Measurements from ENCODE around the gene LKAAEAR1. TPM values are rescaled to one million over a fixed set of nuclear protein-coding genes. Genes with fewer than 3 reads are reported as not detected.

LKAAEAR1 gene
- total RNA-seq, 2 experiments from 2014 or later = 0.34 to 0.61 TPM

GRCh38 chr20:64074184-64074789 is 9.9 kb downstream of the LKAAEAR1 start:
- ATAC-seq (no peak), DNase-seq (no peak)
- Mint-ChIP-seq H3K27me3 (ENCODE audit: low read depth) (no peaks in the 10 kb centered on the region), H3K36me3 (ENCODE audit: low read depth) (peaks cover 55% of the 10 kb centered on the region), H3K27ac (peak overlapping the region; percentile 39), H3K4me1 (ENCODE audit: low read depth) (peaks cover 45% of the 10 kb centered on the region), H3K9me3 (ENCODE audit: insufficient read depth) (no peaks in the 10 kb centered on the region), H3K4me3 (no peak overlapping the region)
- ChIA-PET POLR2A (no interaction called here), CTCF (no interaction called here)

- Mint-ChIP-seq H3K27me3 (ENCODE audit: low read depth) (no peaks in the 10 kb centered on the region), H3K4me3 (no peak overlapping the region), H3K9me3 (ENCODE audit: insufficient read depth) (no peaks in the 10 kb centered on the region), H3K4me1 (ENCODE audit: low read depth) (peaks cover 51% of the 10 kb centered on the region), H3K27ac (no peak overlapping the region), H3K36me3 (ENCODE audit: low read depth) (peaks cover 49% of the 10 kb centered on the region)
- ChIA-PET CTCF (no interaction called here), POLR2A (no interaction called here)
- ATAC-seq (no peak), DNase-seq (no peak)
These were observed 10.6 kb downstream of the LKAAEAR1 start for GRCh38 chr20:64073476-64074183.

- no peak for DNase-seq
- no peaks in the 10 kb centered on the region for H3K9me3 Mint-ChIP-seq (ENCODE audit: insufficient read depth)
- no peak overlapping the region for H3K4me3 Mint-ChIP-seq
- peaks cover 44% of the 10 kb centered on the region for H3K36me3 Mint-ChIP-seq (ENCODE audit: low read depth)
- peaks cover 59% of the 10 kb centered on the region for H3K4me1 Mint-ChIP-seq (ENCODE audit: low read depth)
- CTCF ChIA-PET = interaction anchor here (0.6 kb wide), 1 partner anchor 11 kb away, joined by 3 read pairs; no protein-coding TSS in a partner anchor
- no peak for ATAC-seq
- H3K27ac Mint-ChIP-seq = peak overlapping the region; percentile 60
- no peaks in the 10 kb centered on the region for H3K27me3 Mint-ChIP-seq (ENCODE audit: low read depth)
- POLR2A ChIA-PET = no interaction called here
These were observed 11.6 kb downstream of the LKAAEAR1 start for GRCh38 chr20:64072498-64073063.

- ChIA-PET POLR2A (interaction anchor here (0.7 kb wide), 1 partner anchor 297 kb away, joined by 3 read pairs; no protein-coding TSS in a partner anchor), CTCF (interaction anchor here (0.8 kb wide), 1 partner anchor 94 kb away, joined by 3 read pairs; no protein-coding TSS in a partner anchor)
- no peak for ATAC-seq
- H3K4me3 Mint-ChIP-seq = no peak overlapping the region
- H3K27me3 Mint-ChIP-seq (ENCODE audit: low read depth) = no peaks in the 10 kb centered on the region
- peaks cover 40% of the 10 kb centered on the region for H3K36me3 Mint-ChIP-seq (ENCODE audit: low read depth)
- H3K9me3 Mint-ChIP-seq (ENCODE audit: insufficient read depth) = no peaks in the 10 kb centered on the region
- peaks cover 64% of the 10 kb centered on the region for H3K4me1 Mint-ChIP-seq (ENCODE audit: low read depth)
- no peak for DNase-seq
- no peak overlapping the region for H3K27ac Mint-ChIP-seq
These were observed 12.6 kb downstream of the LKAAEAR1 start for GRCh38 chr20:64071341-64072332.

- peak overlapping the region; percentile 24 for H3K27ac Mint-ChIP-seq
- no peaks in the 10 kb centered on the region for H3K9me3 Mint-ChIP-seq (ENCODE audit: insufficient read depth)
- H3K4me3 Mint-ChIP-seq = no peak overlapping the region
- peaks cover 28% of the 10 kb centered on the region for H3K36me3 Mint-ChIP-seq (ENCODE audit: low read depth)
- ChIA-PET CTCF (interaction anchor here (0.6 to 2.9 kb wide), 5 partner anchors 8 to 41 kb away, joined by 3 to 13 read pairs (median 4); partner anchors contain the start of genes OPRL1 and RGS19), POLR2A (interaction anchor here (0.7 kb wide), 1 partner anchor 295 kb away, joined by 3 read pairs; no protein-coding TSS in a partner anchor)
- no peaks in the 10 kb centered on the region for H3K27me3 Mint-ChIP-seq (ENCODE audit: low read depth)
- DNase-seq (no peak), ATAC-seq (no peak)
- peaks cover 64% of the 10 kb centered on the region for H3K4me1 Mint-ChIP-seq (ENCODE audit: low read depth)
These were observed 13.8 kb downstream of the LKAAEAR1 start for GRCh38 chr20:64070244-64070993.

- Mint-ChIP-seq H3K4me3 (no peak overlapping the region), H3K36me3 (ENCODE audit: low read depth) (peaks cover 24% of the 10 kb centered on the region), H3K9me3 (ENCODE audit: insufficient read depth) (no peaks in the 10 kb centered on the region), H3K27ac (no peak overlapping the region), H3K4me1 (ENCODE audit: low read depth) (peaks cover 68% of the 10 kb centered on the region), H3K27me3 (ENCODE audit: low read depth) (no peaks in the 10 kb centered on the region)
- no peak for DNase-seq
- ChIA-PET CTCF (interaction anchor here (1.2 to 2.9 kb wide), 5 partner anchors 9 to 31 kb away, joined by 3 to 13 read pairs (median 5); partner anchors contain the start of genes LKAAEAR1, OPRL1 and RGS19), POLR2A (no interaction called here)
- no peak for ATAC-seq
These were observed 14.5 kb downstream of the LKAAEAR1 start for GRCh38 chr20:64069614-64070243.

GRCh38 chr20:64069209-64069613 is 15.0 kb downstream of the LKAAEAR1 start:
- Mint-ChIP-seq H3K9me3 (ENCODE audit: insufficient read depth) (no peaks in the 10 kb centered on the region), H3K36me3 (ENCODE audit: low read depth) (peaks cover 19% of the 10 kb centered on the region), H3K4me1 (ENCODE audit: low read depth) (peaks cover 71% of the 10 kb centered on the region), H3K27me3 (ENCODE audit: low read depth) (no peaks in the 10 kb centered on the region), H3K4me3 (no peak overlapping the region), H3K27ac (peak overlapping the region; percentile 55)
- ATAC-seq (no peak), DNase-seq (no peak)
- ChIA-PET POLR2A (interaction anchor here (1.1 kb wide), 1 partner anchor 17 kb away, joined by 3 read pairs; no protein-coding TSS in a partner anchor), CTCF (interaction anchor here (1.2 to 2.9 kb wide), 5 partner anchors 9 to 31 kb away, joined by 3 to 13 read pairs (median 5); partner anchors contain the start of genes LKAAEAR1, OPRL1 and RGS19)

GRCh38 chr20:64068386-64069208 is 15.6 kb downstream of the LKAAEAR1 start:
- CTCF ChIA-PET = interaction anchor here (1.1 to 2.9 kb wide), 4 partner anchors 10 to 95 kb away, joined by 3 to 13 read pairs (median 4); partner anchors contain the start of genes LKAAEAR1, OPRL1 and RGS19
- ATAC-seq (no peak), DNase-seq (no peak)
- Mint-ChIP-seq H3K9me3 (ENCODE audit: insufficient read depth) (no peaks in the 10 kb centered on the region), H3K27me3 (ENCODE audit: low read depth) (no peaks in the 10 kb centered on the region), H3K36me3 (ENCODE audit: low read depth) (peaks cover 15% of the 10 kb centered on the region), H3K27ac (peak overlapping the region; percentile 77), H3K4me3 (no peak overlapping the region), H3K4me1 (ENCODE audit: low read depth) (peaks cover 75% of the 10 kb centered on the region)
- POLR2A ChIA-PET = interaction anchor here (1.1 kb wide), 1 partner anchor 17 kb away, joined by 3 read pairs; no protein-coding TSS in a partner anchor

GRCh38 chr20:64067733-64068307 is 16.4 kb downstream of the LKAAEAR1 start:
- Mint-ChIP-seq H3K27me3 (ENCODE audit: low read depth) (no peaks in the 10 kb centered on the region), H3K4me3 (peak overlapping the region; percentile 36), H3K4me1 (ENCODE audit: low read depth) (peaks cover 71% of the 10 kb centered on the region), H3K27ac (peak overlapping the region; percentile 95), H3K36me3 (ENCODE audit: low read depth) (peaks cover 9% of the 10 kb centered on the region), H3K9me3 (ENCODE audit: insufficient read depth) (no peaks in the 10 kb centered on the region)
- ChIA-PET POLR2A (interaction anchor here (0.6 to 2.6 kb wide), 3 partner anchors 9 to 135 kb away, joined by 3 to 11 read pairs (median 3); no protein-coding TSS in a partner anchor), CTCF (interaction anchor here (1.1 to 2.9 kb wide), 2 partner anchors 11 to 94 kb away, joined by 3 to 13 read pairs; partner anchors contain the start of genes OPRL1 and RGS19)
- ATAC-seq = no peak
- DNase-seq = no peak
